PC-9 (cell line): Measurements from ENCODE around the gene SHCBP1L. TPM values are rescaled to one million over a fixed set of nuclear protein-coding genes. Genes with fewer than 3 reads are reported as not detected.

Experiments used
- BruUV-seq: library from RNA; stranded (reverse); fragments of 400-500 nt; replicated peaks from 2 replicates; lab custom pipeline; 2021; lab: Mats Ljungman, UMichigan
- CTCF ChIA-PET: fragments of 300-600 bp; sonication (Branson Sonifier 250); formaldehyde crosslinking; loops from one replicate; lab custom pipeline; 2022; ENCODE audit warnings: antibody characterized with exemption; lab: Charles Lee
- POLR2A ChIA-PET: fragments of 300-600 bp; sonication (Branson Sonifier 250); formaldehyde crosslinking; loops from one replicate; lab custom pipeline; 2022; ENCODE audit warnings: antibody characterized with exemption; ENCODE audit not compliant: unreplicated experiment; lab: Charles Lee
- DNase-seq, 2 experiments: peaks; one replicate each; pipeline versions ENCODE4 v3.0.0 to v3.0.0-alpha.2; 2015 to 2022; ENCODE audit warnings: mixed read lengths in 1 of 2
- H2AFZ ChIP-seq: fragments of 200-600 bp; sonication (generic); 2 replicates; pipeline ENCODE4 v1.8.1; 2017; ENCODE audit warnings: antibody characterized with exemption
- H3F3A ChIP-seq: fragments of 200-600 bp; sonication (generic); 2 replicates; pipeline ENCODE4 v1.8.1; 2017; ENCODE audit warnings: antibody characterized with exemption, mild to moderate bottlenecking, low read depth; ENCODE audit not compliant: insufficient read depth
- H3K27ac ChIP-seq: fragments of 200-600 bp; sonication (generic); 2 replicates; pipeline ENCODE4 v1.6.1; 2016; ENCODE audit warnings: mixed run types
- H3K27me3 ChIP-seq: fragments of 200-600 bp; sonication (generic); 2 replicates; pipeline ENCODE4 v1.6.1; 2016; ENCODE audit warnings: low read depth, mixed run types; ENCODE audit not compliant: insufficient read depth
- H3K36me3 ChIP-seq: fragments of 200-600 bp; sonication (generic); 2 replicates; pipeline ENCODE4 v1.6.1; 2016; ENCODE audit warnings: low read depth, mixed run types
- H3K4me1 ChIP-seq: fragments of 200-600 bp; sonication (generic); replicated peaks from 2 replicates; pipeline ENCODE4 v1.6.1; 2016; ENCODE audit warnings: mixed run types; ENCODE audit not compliant: insufficient read depth
- H3K4me2 ChIP-seq: fragments of 200-600 bp; sonication (generic); 2 replicates; pipeline ENCODE4 v1.6.1; 2017; ENCODE audit warnings: mixed run types
- H3K4me3 ChIP-seq: fragments of 200-600 bp; sonication (generic); 2 replicates; pipeline ENCODE4 v1.6.1; 2016; ENCODE audit warnings: mixed run types
- H3K79me2 ChIP-seq: fragments of 200-600 bp; sonication (generic); 2 replicates; pipeline ENCODE4 v1.6.1; 2017; ENCODE audit warnings: low read depth, mixed run types
- H3K9me2 ChIP-seq: fragments of 200-600 bp; sonication (generic); 2 replicates; pipeline ENCODE4 v1.8.1; 2017; ENCODE audit warnings: mild to moderate bottlenecking; ENCODE audit not compliant: insufficient read depth
- H3K9me3 ChIP-seq: fragments of 200-600 bp; sonication (generic); 2 replicates; pipeline ENCODE4 v1.8.1; 2016; ENCODE audit warnings: low read depth; ENCODE audit not compliant: insufficient read depth
- H4K20me1 ChIP-seq: fragments of 200-600 bp; sonication (generic); 2 replicates; pipeline ENCODE4 v1.8.1; 2017; ENCODE audit not compliant: insufficient read depth
- EZH2 ChIP-seq: fragments of 200-600 bp; sonication (generic); IDR thresholded peaks from 2 replicates; pipeline ENCODE4 v1.8.0; 2017; ENCODE audit warnings: antibody characterized with exemption, low read depth
- intact Hi-C: fragments of 100-400 bp; cut with micrococcal nuclease; formaldehyde crosslinking; loops from one replicate; pipeline ENCODE4 v1.10.0; 2022; ENCODE audit not compliant: unreplicated experiment
- total RNA-seq: library from RNA; stranded (reverse); gene quantifications from 2 replicates; pipeline ENCODE4 v1.2.3, GENCODE V29; 2021
- TF ChIP-seq, protein P1 (sequence below): fragments of 200-600 bp; sonication (generic); conservative IDR thresholded peaks from 2 replicates; pipeline ENCODE4 v1.6.1; 2017; ENCODE audit warnings: mixed run types, antibody characterized with exemption, mild to moderate bottlenecking, moderate library complexity

The SHCBP1L gene
- total RNA-seq, 1 experiment from 2014 or later = not detected

DNA sequence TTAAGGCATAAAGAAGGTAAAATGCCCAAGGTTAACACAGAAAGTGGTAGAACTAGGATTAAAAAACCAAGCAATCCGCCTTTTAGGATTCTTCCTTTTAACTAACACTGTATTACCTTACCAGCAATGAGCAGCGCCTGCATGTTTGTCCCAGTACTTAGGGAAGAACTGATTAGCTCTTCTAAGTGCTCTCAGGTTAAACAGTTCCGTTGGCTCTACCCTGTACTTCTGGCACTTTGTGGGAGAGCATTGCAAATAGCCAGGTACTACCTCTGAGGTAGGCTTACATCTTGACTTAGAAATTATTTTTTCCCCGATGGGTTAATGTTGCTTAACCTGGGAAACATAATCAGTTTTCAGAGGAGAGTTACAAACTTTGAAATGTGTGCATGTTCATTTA is 92.3 kb downstream of the SHCBP1L start:
- H3K9me3 ChIP-seq = no peaks in the 10 kb centered on the region
- intact Hi-C loops = loop anchor here (10.0 kb wide), 1 partner anchor 674 kb away; no protein-coding TSS in a partner anchor
- no peak for DNase-seq
- no peaks in the 10 kb centered on the region for H3K9me2 ChIP-seq
- H3K79me2 ChIP-seq = peaks cover 27% of the 10 kb centered on the region
- H3K27ac ChIP-seq = no peak overlapping the region
- ChIA-PET CTCF (no interaction called here), POLR2A (no interaction called here)
- no TSS peak for BruUV-seq
- H2AFZ ChIP-seq = no peak overlapping the region
- H3K36me3 ChIP-seq = peaks cover 81% of the 10 kb centered on the region
- no peaks in the 10 kb centered on the region for H3K27me3 ChIP-seq
- peaks cover 57% of the 10 kb centered on the region for H3F3A ChIP-seq
- H3K4me3 ChIP-seq = no peak overlapping the region
- no peak overlapping the region for H3K4me2 ChIP-seq
- TF ChIP-seq, protein P1, sequence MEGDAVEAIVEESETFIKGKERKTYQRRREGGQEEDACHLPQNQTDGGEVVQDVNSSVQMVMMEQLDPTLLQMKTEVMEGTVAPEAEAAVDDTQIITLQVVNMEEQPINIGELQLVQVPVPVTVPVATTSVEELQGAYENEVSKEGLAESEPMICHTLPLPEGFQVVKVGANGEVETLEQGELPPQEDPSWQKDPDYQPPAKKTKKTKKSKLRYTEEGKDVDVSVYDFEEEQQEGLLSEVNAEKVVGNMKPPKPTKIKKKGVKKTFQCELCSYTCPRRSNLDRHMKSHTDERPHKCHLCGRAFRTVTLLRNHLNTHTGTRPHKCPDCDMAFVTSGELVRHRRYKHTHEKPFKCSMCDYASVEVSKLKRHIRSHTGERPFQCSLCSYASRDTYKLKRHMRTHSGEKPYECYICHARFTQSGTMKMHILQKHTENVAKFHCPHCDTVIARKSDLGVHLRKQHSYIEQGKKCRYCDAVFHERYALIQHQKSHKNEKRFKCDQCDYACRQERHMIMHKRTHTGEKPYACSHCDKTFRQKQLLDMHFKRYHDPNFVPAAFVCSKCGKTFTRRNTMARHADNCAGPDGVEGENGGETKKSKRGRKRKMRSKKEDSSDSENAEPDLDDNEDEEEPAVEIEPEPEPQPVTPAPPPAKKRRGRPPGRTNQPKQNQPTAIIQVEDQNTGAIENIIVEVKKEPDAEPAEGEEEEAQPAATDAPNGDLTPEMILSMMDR = no peak
- no peak for TF ChIP-seq EZH2
- H3K4me1 ChIP-seq = no peaks in the 10 kb centered on the region
- peaks cover 60% of the 10 kb centered on the region for H4K20me1 ChIP-seq

DNA sequence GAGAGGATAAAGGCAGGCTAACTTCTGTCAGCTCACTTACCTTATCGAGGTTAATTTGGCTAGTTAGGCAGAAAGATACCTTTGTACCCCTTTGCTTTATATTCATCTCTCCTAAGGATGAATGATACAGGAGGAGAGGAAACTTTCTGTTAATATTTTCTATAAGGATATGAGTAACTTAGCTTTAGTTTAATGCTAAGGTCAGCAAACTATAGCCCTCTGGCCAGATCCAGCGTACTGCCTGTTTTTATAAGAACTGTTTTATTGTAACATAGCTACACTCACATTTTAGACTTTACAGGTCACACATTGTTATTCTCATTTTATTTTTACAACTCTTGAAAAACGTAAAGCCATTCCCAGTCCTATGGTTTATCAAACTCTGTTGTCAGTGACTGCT is 95.8 kb downstream of the SHCBP1L start:
- Histone ChIP-seq H3K4me1 (no peaks in the 10 kb centered on the region), H2AFZ (no peak overlapping the region), H3K9me2 (no peaks in the 10 kb centered on the region), H3K4me3 (no peak overlapping the region), H3K79me2 (peaks cover 43% of the 10 kb centered on the region), H3K9me3 (no peaks in the 10 kb centered on the region), H3K36me3 (peaks cover 85% of the 10 kb centered on the region), H3K27ac (no peak overlapping the region), H3K27me3 (no peaks in the 10 kb centered on the region), H3F3A (peaks cover 57% of the 10 kb centered on the region), H3K4me2 (no peak overlapping the region), H4K20me1 (peaks cover 75% of the 10 kb centered on the region)
- ChIA-PET POLR2A (no interaction called here), CTCF (no interaction called here)
- no TSS peak for BruUV-seq
- TF ChIP-seq EZH2 = no peak
- TF ChIP-seq, protein P1 = no peak
- DNase-seq = no peak
- intact Hi-C loops = loop anchor here (10.0 kb wide), 1 partner anchor 768 kb away; no protein-coding TSS in a partner anchor

DNA sequence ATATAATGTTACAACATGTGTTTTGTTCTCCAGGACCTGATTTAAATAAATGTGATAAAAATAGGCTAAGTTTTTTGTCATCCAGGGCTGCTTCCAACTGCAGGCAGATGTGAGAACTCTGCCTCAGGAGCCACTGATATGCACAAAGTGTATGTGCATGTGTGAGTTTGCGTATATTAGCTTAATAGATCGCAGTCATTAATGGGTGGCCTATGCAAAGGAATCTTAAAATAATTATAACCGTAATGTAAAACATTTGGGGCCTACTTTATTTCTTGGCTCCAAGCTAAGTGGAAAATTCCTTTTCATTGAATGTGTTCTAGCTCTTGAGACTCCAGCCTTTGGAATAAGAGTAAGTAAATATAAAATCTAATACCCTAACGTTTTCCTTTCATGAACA is 97.1 kb downstream of the SHCBP1L start:
- peaks cover 87% of the 10 kb centered on the region for H3K36me3 ChIP-seq
- no peaks in the 10 kb centered on the region for H3K9me2 ChIP-seq
- H3F3A ChIP-seq = peaks cover 67% of the 10 kb centered on the region
- peaks cover 77% of the 10 kb centered on the region for H4K20me1 ChIP-seq
- no peaks in the 10 kb centered on the region for H3K27me3 ChIP-seq
- H3K4me1 ChIP-seq = no peaks in the 10 kb centered on the region
- TF ChIP-seq, protein P1 = no peak
- no peak for TF ChIP-seq EZH2
- no peaks in the 10 kb centered on the region for H3K9me3 ChIP-seq
- H2AFZ ChIP-seq = no peak overlapping the region
- CTCF ChIA-PET = interaction anchor here (0.6 kb wide), 1 partner anchor 18 kb away, joined by 4 read pairs; no protein-coding TSS in a partner anchor
- no peak for DNase-seq
- H3K27ac ChIP-seq = no peak overlapping the region
- no peak overlapping the region for H3K4me2 ChIP-seq
- intact Hi-C loops = loop anchor here (2.0 to 10.0 kb wide), 2 partner anchors 15 to 769 kb away; no protein-coding TSS in a partner anchor
- POLR2A ChIA-PET = no interaction called here
- H3K79me2 ChIP-seq = peaks cover 49% of the 10 kb centered on the region
- no TSS peak for BruUV-seq
- no peak overlapping the region for H3K4me3 ChIP-seq
